SK-N-SH (cell line): ENCODE measurements around the gene SIT1.

Experiments
- CHD2 ChIP-seq: fragments of 150-350 bp; IDR thresholded peaks from 2 replicates; pipeline ENCODE4 v1.6.1; 2018; ENCODE audit warnings: low read length; ENCODE audit not compliant: partially characterized antibody
- CTCF ChIP-seq: fragments of 200-600 bp; sonication (generic); IDR thresholded peaks from 2 replicates; pipeline ENCODE4 v1.6.1; 2017; ENCODE audit warnings: antibody characterized with exemption, mild to moderate bottlenecking, moderate library complexity
- ELF1 ChIP-seq: IDR thresholded peaks from 2 replicates; pipeline ENCODE4 v1.4.0; 2012
- FOXJ3 ChIP-seq: sonication (generic); formaldehyde crosslinking; IDR thresholded peaks from 2 replicates; pipeline ENCODE4 v1.5.1; 2020; ENCODE audit warnings: mild to moderate bottlenecking, missing genetic modification reagents
- IRF3 ChIP-seq: fragments of 150-350 bp; IDR thresholded peaks from 2 replicates; pipeline ENCODE4 v1.6.1; 2016; ENCODE audit warnings: mild to moderate bottlenecking, low read depth, low read length
- MAX ChIP-seq: IDR thresholded peaks from 2 replicates; pipeline ENCODE4 v1.4.0; 2012; ENCODE audit warnings: low read depth
- PBX3 ChIP-seq: IDR thresholded peaks from 2 replicates; pipeline ENCODE4; 2012
- POLR2AphosphoS5 ChIP-seq: IDR thresholded peaks from 2 replicates; pipeline ENCODE4 v1.6.1; 2012; ENCODE audit warnings: low read depth, low read length
- REST ChIP-seq: IDR thresholded peaks from 2 replicates; pipeline ENCODE4 v1.6.1; 2012; ENCODE audit warnings: mild to moderate bottlenecking, low read depth, low read length, moderate library complexity
- TCF12 ChIP-seq: IDR thresholded peaks from 2 replicates; pipeline ENCODE4 v1.4.0; 2012
- USF2 ChIP-seq: fragments of 150-350 bp; IDR thresholded peaks from 2 replicates; pipeline ENCODE4 v1.6.1; 2017; ENCODE audit warnings: antibody characterized with exemption, low read length, low read depth, borderline replicate concordance

- TF ChIP-seq POLR2AphosphoS5 (no peak), CTCF (no peak), USF2 (no peak), REST (no peak), PBX3 (no peak), CHD2 (no peak), MAX (no peak), IRF3 (no peak), FOXJ3 (CRISPR knock-in tag) (no peak), TCF12 (no peak), ELF1 (no peak)
These were observed 30.7 kb upstream of the SIT1 start for GRCh38 chr9:35681341-35682002.
